Loucy (cell line): ENCODE results near the gene SCTR.

Experiments used
- H2AFZ ChIP-seq: fragments of 200-600 bp; sonication (generic); 2 replicates; pipeline ENCODE4 v1.6.0; 2016; ENCODE audit warnings: antibody characterized with exemption, mild to moderate bottlenecking, low read length, moderate library complexity
- H3F3A ChIP-seq: fragments of 200-600 bp; 2 replicates; pipeline ENCODE4 v1.6.0; 2016; ENCODE audit warnings: antibody characterized with exemption, low read depth, mild to moderate bottlenecking
- H3K27me3 ChIP-seq: fragments of 200-600 bp; sonication (generic); 2 replicates; pipeline ENCODE4 v1.6.1; 2014; ENCODE audit warnings: low read length, mild to moderate bottlenecking; ENCODE audit not compliant: insufficient read depth, poor library complexity, severe bottlenecking
- H3K36me3 ChIP-seq: fragments of 200-600 bp; sonication (generic); 2 replicates; pipeline ENCODE4 v1.6.1; 2016; ENCODE audit warnings: low read length; ENCODE audit not compliant: insufficient read depth
- H3K4me1 ChIP-seq: fragments of 200-600 bp; sonication (generic); 2 replicates; pipeline ENCODE4 v1.5.1; 2014; ENCODE audit warnings: low read length, mild to moderate bottlenecking; ENCODE audit not compliant: insufficient read depth, poor library complexity, severe bottlenecking
- H3K4me2 ChIP-seq: fragments of 200-600 bp; sonication (generic); 2 replicates; pipeline ENCODE4 v1.6.0; 2014; ENCODE audit warnings: antibody characterized with exemption, low read length, low read depth, mild to moderate bottlenecking; ENCODE audit not compliant: poor library complexity, severe bottlenecking
- H3K4me3 ChIP-seq: fragments of 200-600 bp; sonication (generic); 2 replicates; pipeline ENCODE4 v1.5.1; 2014; ENCODE audit warnings: low read length, mild to moderate bottlenecking, mixed read lengths; ENCODE audit not compliant: poor library complexity, severe bottlenecking
- H3K79me2 ChIP-seq: fragments of 200-600 bp; sonication (generic); 2 replicates; pipeline ENCODE4 v1.6.1; 2014; ENCODE audit warnings: low read length; ENCODE audit not compliant: insufficient read depth
- H3K9ac ChIP-seq: fragments of 200-600 bp; sonication (generic); 2 replicates; pipeline ENCODE4 v1.6.0; 2014; ENCODE audit warnings: mild to moderate bottlenecking, low read depth, low read length, moderate library complexity; ENCODE audit not compliant: poor library complexity, severe bottlenecking
- H3K9me2 ChIP-seq: fragments of 200-600 bp; sonication (generic); replicated peaks from 2 replicates; pipeline ENCODE4 v1.6.1; 2016; ENCODE audit warnings: low read depth, low read length, mixed read lengths
- H3K9me3 ChIP-seq: fragments of 200-600 bp; sonication (generic); 2 replicates; pipeline ENCODE4 v1.6.1; 2014; ENCODE audit warnings: mild to moderate bottlenecking, antibody characterized with exemption, low read length, low read depth; ENCODE audit not compliant: insufficient read depth
- H4K20me1 ChIP-seq: fragments of 200-600 bp; sonication (generic); 2 replicates; pipeline ENCODE4 v1.6.0; 2014; ENCODE audit warnings: antibody characterized with exemption, low read length, mild to moderate bottlenecking; ENCODE audit not compliant: insufficient read depth, poor library complexity, severe bottlenecking
- CTCF ChIP-seq: fragments of 200-600 bp; sonication (generic); conservative IDR thresholded peaks from 2 replicates; pipeline ENCODE4 v1.5.1; 2014; ENCODE audit warnings: mild to moderate bottlenecking, antibody characterized with exemption, low read length
- EZH2phosphoT487 ChIP-seq: fragments of 200-600 bp; IDR thresholded peaks from 2 replicates; pipeline ENCODE4 v1.6.1; 2018; ENCODE audit warnings: antibody characterized with exemption, mild to moderate bottlenecking, moderate library complexity, borderline replicate concordance

SCTR gene

GRCh38 chr2:119436993-119437772 is 87.1 kb downstream of the SCTR start:
- Histone ChIP-seq H3K4me3 (no peak overlapping the region), H3K9ac (no peak overlapping the region), H2AFZ (no peak overlapping the region), H3K9me2 (no peaks in the 10 kb centered on the region), H4K20me1 (no peaks in the 10 kb centered on the region), H3K4me2 (no peak overlapping the region), H3F3A (no peaks in the 10 kb centered on the region), H3K9me3 (no peaks in the 10 kb centered on the region), H3K4me1 (peaks cover 2% of the 10 kb centered on the region), H3K27me3 (no peaks in the 10 kb centered on the region), H3K79me2 (no peaks in the 10 kb centered on the region), H3K36me3 (no peaks in the 10 kb centered on the region)
- TF ChIP-seq EZH2phosphoT487 (no peak), CTCF (no peak)

- Histone ChIP-seq H3K9me3 (no peaks in the 10 kb centered on the region), H2AFZ (no peak overlapping the region), H3K9me2 (no peaks in the 10 kb centered on the region), H3K9ac (no peak overlapping the region), H3K36me3 (no peaks in the 10 kb centered on the region), H3K4me2 (no peak overlapping the region), H3K4me3 (no peak overlapping the region), H3F3A (no peaks in the 10 kb centered on the region), H3K27me3 (no peaks in the 10 kb centered on the region), H4K20me1 (no peaks in the 10 kb centered on the region), H3K79me2 (no peaks in the 10 kb centered on the region), H3K4me1 (peaks cover 7% of the 10 kb centered on the region)
- TF ChIP-seq CTCF = no peak
- no peak for TF ChIP-seq EZH2phosphoT487
Observed at GRCh38 chr2:119435953-119436297, 88.4 kb downstream of the SCTR start.

- Histone ChIP-seq H3K27me3 (no peaks in the 10 kb centered on the region), H2AFZ (no peak overlapping the region), H3K36me3 (no peaks in the 10 kb centered on the region), H3K4me3 (no peak overlapping the region), H3K4me2 (no peak overlapping the region), H3K9ac (no peak overlapping the region), H3F3A (no peaks in the 10 kb centered on the region; the same call in 1 of the 2 replicates), H3K79me2 (no peaks in the 10 kb centered on the region), H3K9me3 (no peaks in the 10 kb centered on the region), H3K9me2 (no peaks in the 10 kb centered on the region), H3K4me1 (peaks cover 7% of the 10 kb centered on the region), H4K20me1 (no peaks in the 10 kb centered on the region)
- TF ChIP-seq CTCF = no peak
- TF ChIP-seq EZH2phosphoT487 = no peak
Observed at GRCh38 chr2:119435081-119435952, 89.0 kb downstream of the SCTR start.
